GM12875 (cell line): ENCODE measurements around the gene TIGD3.

Experiments used
- H3K4me3 ChIP-seq: one replicate; pipeline ENCODE4 v1.5.1; 2011; ENCODE audit warnings: low read depth, low read length, control low read depth
- CTCF ChIP-seq: IDR thresholded peaks from 2 replicates; pipeline ENCODE4 v1.5.1; 2011; ENCODE audit warnings: low read depth, mild to moderate bottlenecking, control low read depth, inconsistent platforms, low read length, moderate library complexity, borderline replicate concordance; ENCODE audit not compliant: insufficient read depth

The TIGD3 gene

GRCh38 chr11:65317025-65317786 lies 37.3 kb upstream of the TIGD3 start:
- no peak for TF ChIP-seq CTCF
- H3K4me3 ChIP-seq: no peak overlapping the region

- H3K4me3 ChIP-seq: no peak overlapping the region
- no peak for TF ChIP-seq CTCF
These were observed 34.0 kb upstream of the TIGD3 start for GRCh38 chr11:65320386-65321075.

GRCh38 chr11:65321076-65321475 lies 33.5 kb upstream of the TIGD3 start:
- TF ChIP-seq CTCF: no peak
- H3K4me3 ChIP-seq: no peak overlapping the region

GRCh38 chr11:65321828-65322485 lies 32.6 kb upstream of the TIGD3 start:
- H3K4me3 ChIP-seq: no peak overlapping the region
- TF ChIP-seq CTCF: no peak

GRCh38 chr11:65323813-65324212 lies 30.7 kb upstream of the TIGD3 start:
- TF ChIP-seq CTCF: no peak
- H3K4me3 ChIP-seq: no peak overlapping the region

- H3K4me3 ChIP-seq: no peak overlapping the region
- TF ChIP-seq CTCF: no peak
These were observed 29.1 kb upstream of the TIGD3 start for GRCh38 chr11:65325435-65325834.
